EH (cell line): ENCODE results near the gene ZBTB45.
"Not testable (repeated sequence)": the region's sequence is repeated elsewhere in the genome, so short reads cannot be mapped to it uniquely, and the experiment has no call there.

Experiments
- DNase-seq: peaks from one replicate; pipeline ENCODE4 v3.0.0-alpha.2; 2015; ENCODE audit warnings: low read depth

ZBTB45 gene

DNA sequence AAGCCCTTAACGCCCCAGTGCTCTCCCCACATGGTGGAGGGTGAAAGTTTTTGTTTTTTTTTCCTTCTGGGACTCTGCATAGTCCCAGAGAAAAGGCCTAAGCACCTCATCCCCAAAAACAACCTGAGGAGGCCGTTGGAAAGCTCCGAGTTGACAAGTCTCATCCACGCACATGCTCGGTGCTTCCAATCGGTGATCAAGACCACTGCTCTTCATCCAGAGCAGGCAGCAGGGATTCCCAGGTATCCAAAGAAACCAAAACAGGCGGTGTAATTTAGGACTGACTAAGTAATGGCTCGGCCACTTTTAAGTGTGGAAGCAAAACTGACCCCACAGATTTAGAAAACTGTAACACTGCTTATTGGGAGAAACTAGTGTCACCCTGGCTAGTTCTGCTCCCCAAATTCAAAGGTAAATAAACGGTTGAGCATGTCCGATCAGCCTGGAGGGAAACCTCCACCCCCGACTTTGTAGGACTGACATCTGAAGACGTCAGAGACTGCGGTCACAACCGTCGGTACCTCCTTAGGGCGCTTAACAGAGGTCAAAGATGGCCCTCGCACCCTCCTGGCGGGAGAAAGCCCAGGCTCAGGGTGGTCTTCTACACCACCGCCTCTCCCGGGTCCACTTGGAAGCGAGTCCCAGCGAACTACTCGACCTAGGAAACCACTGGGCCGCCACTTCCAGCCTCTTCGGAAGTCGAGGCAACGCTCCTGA lies 44.5 kb downstream of the ZBTB45 start:
- DNase-seq, result no peak

DNA sequence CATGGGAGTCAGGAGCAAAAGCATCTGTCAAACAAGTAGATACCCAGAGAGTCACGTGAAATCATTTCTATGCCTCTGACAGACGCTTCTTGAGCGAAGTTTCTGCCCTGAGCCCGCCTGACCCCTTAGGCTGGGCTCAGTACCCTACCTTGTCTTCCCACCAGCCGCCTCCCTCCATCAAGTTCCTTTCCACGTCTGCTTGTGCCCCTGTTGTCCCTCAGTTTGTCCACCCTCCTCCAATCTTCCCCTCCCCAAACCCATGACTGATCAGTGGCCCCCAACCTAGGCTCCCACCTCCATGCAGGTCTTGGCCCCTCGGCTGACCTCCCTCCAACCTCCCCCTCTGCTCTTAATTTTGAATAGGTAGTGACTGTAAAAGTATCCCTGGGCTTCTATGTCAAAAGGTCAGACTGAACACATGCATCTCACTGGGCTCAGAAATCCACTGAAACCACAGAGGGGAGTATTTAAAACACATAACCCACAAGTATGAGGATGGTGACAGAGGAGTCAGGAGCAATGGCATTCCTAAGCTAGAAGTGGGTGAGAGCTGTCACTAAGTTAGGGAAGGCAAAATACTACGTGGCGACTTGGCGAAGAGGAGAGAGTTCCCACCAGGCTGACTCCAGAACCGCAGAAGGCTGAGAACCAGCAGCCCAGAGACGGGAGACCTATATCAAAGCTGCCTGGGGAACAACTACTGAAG lies 45.2 kb downstream of the ZBTB45 start:
- DNase-seq, result peak; percentile 84

- no peak for DNase-seq
These were observed 45.8 kb downstream of the ZBTB45 start for GRCh38 chr19:58473775-58474174.

GRCh38 chr19:58471736-58472135 lies 47.9 kb downstream of the ZBTB45 start:
- no peak for DNase-seq

DNA sequence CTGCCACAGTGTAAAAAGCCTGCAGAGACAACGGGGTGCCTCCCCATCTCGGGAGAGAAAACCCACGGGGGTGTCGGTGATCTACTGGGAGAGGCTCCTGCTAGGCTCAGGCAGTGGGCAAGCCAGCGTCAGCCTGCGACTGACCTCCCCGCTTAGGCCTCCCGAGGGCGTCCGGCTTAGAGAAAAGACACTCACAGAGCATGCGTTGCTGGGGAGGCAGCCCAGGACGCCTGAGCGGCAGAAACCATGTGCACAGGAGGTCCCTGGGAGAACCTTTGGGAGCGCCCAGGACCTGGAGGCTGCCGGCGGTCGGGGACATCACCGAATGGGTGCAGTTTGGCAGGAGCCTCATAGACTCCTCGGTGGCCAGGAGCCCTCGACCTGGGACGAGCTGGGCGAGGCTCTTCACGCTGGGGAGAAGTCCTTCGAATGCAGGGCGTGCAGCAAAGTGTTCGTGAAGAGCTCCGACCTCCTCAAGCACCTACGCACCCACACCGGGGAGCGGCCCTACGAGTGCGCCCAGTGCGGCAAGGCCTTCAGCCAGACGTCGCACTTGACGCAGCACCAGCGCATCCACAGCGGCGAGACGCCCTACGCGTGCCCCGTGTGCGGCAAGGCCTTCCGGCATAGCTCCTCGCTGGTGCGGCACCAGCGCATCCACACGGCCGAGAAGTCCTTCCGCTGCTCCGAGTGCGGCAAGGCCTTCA lies 48.6 kb downstream of the ZBTB45 start:
- DNase-seq, result not testable (repeated sequence)

GRCh38 chr19:58469241-58470013 lies 50.2 kb downstream of the ZBTB45 start:
- DNase-seq, result no peak

DNA sequence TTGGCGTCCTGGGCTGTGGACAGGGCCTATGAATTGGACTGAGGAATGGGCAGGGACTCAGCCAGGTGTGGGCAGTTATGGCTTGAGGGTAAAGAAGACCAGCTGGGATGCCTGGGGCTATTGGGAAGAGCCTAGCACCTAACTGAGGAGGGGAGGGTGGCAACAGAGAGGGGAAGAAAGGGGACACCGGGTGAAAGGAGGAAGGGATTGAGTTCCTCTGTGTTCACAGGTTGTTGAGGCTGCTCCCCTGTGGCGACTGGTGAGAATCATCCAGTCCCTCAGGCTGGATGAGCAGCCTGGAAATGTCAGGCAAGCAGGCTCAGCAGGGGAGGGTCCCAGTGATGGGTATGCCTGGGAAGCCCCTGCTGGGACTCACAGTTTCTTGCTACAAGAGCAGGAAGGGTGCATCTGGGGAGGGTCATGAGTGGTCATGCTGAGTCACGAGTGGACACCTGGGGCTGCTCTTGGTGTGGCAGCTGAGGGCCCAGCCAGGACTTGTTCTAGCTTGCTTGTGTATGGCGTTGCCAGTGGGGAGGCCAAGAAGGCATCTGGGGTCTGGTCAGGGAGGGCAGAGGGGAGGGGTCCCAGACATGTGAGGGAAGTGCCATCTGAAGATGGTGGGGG lies 51.3 kb downstream of the ZBTB45 start:
- DNase-seq, result no peak

DNA sequence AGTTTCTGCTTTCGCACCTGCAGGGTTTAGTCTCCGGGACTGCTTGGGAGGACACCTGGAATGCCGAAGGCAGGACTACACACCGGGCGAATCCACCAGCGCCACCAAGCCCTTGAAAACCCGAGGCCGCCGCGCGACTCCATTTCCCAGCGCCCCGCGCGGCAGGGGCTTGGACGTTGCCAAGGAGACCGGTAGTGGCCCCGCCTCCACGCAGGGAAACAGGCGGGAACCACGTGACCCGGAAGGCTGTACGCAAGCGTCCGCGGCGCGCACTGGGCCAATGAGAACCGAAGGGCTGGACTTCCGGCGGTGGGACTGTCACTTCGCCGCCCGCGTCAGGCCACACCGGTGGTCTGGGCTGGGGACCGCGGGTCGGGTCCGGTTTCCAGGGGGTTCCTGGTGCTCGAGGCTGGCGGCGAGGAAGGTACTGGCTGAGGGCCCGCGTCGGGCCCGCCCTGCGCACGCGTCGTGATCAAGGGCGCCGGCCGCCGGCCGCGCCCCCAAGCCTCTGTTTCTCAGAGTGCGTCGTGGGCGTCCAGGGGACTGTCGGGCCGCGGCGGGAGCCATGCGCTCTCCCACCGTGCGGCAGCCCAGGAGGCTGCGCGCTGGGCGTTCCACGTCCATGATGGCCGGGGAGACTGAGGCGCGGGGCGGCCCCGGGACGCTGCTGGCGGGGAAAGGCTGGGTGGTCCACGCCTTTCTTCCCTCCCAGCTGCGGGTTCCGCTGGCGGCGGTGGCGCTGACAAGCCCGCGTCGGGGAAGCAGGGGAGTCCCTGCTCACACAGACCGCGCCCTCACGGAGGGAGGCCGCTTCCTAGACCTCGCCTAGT lies 52.6 kb downstream of the ZBTB45 start, which contains the start of gene ZNF324:
TSS of gene ZNF324 (plus strand) at position 321 of the 830 bp plus-strand sequence. CDS start 2,106 bp downstream, outside the sequence.
- peak; percentile 95 for DNase-seq

DNA sequence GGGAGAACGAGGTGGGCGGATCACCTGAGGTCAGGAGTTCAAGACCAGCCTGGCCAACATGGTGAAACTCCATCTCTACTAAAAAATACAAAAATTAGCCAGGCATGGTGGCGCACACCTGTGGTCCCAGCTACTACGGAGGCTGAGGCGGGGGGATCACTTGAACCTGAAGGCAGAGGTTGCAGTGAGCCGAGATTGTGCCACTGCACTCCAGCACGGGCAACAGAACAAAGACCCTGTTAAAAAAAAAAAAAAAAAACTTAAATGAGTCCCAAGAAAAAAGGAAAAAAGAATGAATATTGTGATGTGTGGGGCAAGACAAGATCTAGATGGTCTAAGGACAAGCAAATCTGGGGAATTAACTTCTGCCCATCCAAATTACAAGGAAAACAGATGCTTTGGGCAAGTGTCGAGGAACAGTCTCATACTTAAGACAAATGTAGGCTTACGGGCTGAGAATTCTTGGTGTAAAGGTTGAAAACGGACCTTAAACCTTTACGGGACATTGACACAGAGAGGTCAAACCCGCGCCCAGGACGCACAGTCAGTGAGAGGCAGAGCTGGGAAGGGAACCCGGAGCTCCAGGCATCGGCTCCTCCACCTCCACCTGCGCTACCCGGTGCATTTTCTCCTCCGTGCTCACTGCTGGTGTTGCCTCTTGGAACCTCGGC lies 53.4 kb downstream of the ZBTB45 start:
- no peak for DNase-seq
